ENCODE data around the gene OBP2B. TPM values are rescaled to one million over a fixed set of nuclear protein-coding genes. Genes with fewer than 3 reads are reported as not detected.

OBP2B gene
- total and polyA plus RNA-seq, 9 of the 15 experiments (the other 6 are each of a cell fraction or from before 2014, with no cell fraction given) = not detected

GRCh38 chr9:133163504-133164172 lies 45.4 kb downstream of the OBP2B start, which contains the start of gene GBGT1 (continued):
- TF ChIP-seq MTA2 (IDR thresholded peaks at IDR 0.05; ENCODE audit: low read depth) (no peak), ATF3 (IDR thresholded peaks at IDR 0.05) (no peak), ATF3 (CRISPR knock-in tag; conservative IDR thresholded peaks at IDR 0.05) (0 out of 2 replicates have a peak, but pooled peaks have one; percentile 43), MAZ (CRISPR knock-in tag; conservative IDR thresholded peaks at IDR 0.05 in 1 of 2, IDR thresholded peaks at IDR 0.05 in 1 of 2) (peak; percentile 23 to 70; a peak in 2 of 4 replicates), ATF7 (IDR thresholded peaks at IDR 0.05) (peak; percentile 45), HMGN3 (IDR thresholded peaks at IDR 0.05; ENCODE audit: borderline replicate concordance, extremely low read depth, insufficient read length, low read depth, low read length) (peak; percentile 39), HMGXB4 (CRISPR knock-in tag; IDR thresholded peaks at IDR 0.05) (peak; percentile 58; the same call in 1 of the 2 replicates), NCOA4 (IDR thresholded peaks at IDR 0.05; ENCODE audit: partially characterized antibody) (no peak), ARID4B (CRISPR knock-in tag; IDR thresholded peaks at IDR 0.05) (peak; percentile 76), BRD9 (IDR thresholded peaks at IDR 0.05; ENCODE audit: low read depth, partially characterized antibody) (no peak), KDM5B (IDR thresholded peaks at IDR 0.05; ENCODE audit: insufficient replicate concordance, low read depth, low read length) (peak; percentile 62), TFAP4 (CRISPR knock-in tag; IDR thresholded peaks at IDR 0.05; ENCODE audit: borderline replicate concordance) (peak; percentile 77; the same call in 1 of the 2 replicates)

Data from K562 (cell line).